ENCODE results near the gene CCT6B.

DNA sequence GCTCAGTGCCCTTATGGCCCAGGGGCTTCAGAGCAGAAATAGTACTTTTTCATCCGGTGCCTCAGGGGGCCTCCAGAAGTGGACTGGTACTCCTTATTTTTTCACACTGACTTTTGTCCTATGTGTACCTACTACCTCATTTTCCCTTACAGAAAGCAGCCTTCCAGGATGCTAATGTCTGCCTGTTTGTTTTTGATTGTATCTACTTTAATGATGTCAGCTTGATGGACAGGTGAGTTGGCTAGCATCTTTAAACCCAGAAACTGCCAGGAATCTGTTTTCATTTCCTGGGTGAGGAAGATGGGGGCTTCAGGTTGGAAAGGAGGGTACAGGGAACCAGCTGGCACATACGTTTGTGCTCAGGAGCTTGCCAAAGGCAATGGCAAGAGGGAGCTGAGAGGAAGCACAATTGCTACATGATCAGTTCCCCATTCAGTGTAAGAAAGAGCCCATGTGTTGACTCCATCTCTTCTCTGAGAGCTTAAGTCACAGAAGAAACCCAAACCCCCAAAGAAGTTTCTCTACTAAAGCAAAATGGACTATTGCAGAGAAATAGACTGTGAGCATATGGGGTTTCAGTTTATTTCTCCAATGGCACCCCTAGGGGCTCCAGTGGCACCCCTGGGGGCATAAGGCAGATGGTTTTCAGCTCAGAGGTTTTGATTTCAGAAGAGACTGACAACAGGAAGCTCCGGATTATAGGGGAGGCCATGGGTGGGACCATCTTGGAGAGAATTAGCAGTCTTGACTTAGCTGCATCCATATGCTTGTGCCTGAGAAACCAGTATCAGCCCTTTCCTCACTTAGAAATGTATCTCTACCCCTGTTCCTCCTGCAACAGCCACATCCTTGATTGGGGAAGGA, 35.4 kb upstream of the CCT6B start:
- no peak for TF ChIP-seq CTCF (IDR thresholded peaks at IDR 0.05)
- TF ChIP-seq POLR2A (IDR thresholded peaks at IDR 0.05): no peak
